ENCODE results near the gene GRXCR2. TPM values are rescaled to one million over a fixed set of nuclear protein-coding genes. Genes with fewer than 3 reads are reported as not detected.

The GRXCR2 gene, protein sequence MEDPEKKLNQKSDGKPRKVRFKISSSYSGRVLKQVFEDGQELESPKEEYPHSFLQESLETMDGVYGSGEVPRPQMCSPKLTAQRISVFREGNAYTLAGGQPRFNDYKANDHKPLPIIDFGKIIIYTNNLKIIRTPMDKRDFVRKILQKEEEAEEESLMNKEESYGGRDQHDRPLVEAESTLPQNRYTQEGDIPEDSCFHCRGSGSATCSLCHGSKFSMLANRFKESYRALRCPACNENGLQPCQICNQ
- not detected for total RNA-seq

DNA sequence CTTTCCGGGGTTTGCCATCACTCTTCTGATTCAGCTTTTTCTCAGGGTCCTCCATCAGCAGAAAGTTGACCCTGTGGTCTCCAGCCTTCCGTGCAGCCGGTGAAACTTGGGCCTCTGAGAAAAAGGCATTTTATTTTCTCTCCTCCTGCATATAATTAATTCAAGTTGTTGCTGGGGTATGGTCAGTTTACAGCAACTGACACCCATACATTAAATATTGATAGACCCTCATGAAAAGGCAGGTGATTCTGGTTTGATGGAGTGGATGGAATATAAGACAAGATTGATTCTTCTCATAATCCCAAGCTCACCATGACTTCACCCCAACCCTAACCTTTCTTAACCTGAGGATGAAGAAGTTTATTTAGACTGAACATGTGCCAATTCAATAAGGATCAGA is at the start of gene GRXCR2:
GRXCR2 (minus strand) TSS at position 101 of the 400 bp plus-strand sequence; CDS start at position 55, 46 bp downstream.
- Histone ChIP-seq H3K36me3 (no peaks in the 10 kb centered on the region), H3K27me3 (no peaks in the 10 kb centered on the region), H3K9me3 (no peaks in the 10 kb centered on the region), H3K4me3 (no peak within 1 kb of the TSS), H3K9ac (ENCODE audit: low read depth in 2 of 2, low read length in 2 of 2) (no peak within 1 kb of the TSS), H3K4me1 (no peaks in the 10 kb centered on the region), H3K27ac (no peak within 1 kb of the TSS)
- DNase-seq, result no peak
- TF ChIP-seq, protein P1, sequence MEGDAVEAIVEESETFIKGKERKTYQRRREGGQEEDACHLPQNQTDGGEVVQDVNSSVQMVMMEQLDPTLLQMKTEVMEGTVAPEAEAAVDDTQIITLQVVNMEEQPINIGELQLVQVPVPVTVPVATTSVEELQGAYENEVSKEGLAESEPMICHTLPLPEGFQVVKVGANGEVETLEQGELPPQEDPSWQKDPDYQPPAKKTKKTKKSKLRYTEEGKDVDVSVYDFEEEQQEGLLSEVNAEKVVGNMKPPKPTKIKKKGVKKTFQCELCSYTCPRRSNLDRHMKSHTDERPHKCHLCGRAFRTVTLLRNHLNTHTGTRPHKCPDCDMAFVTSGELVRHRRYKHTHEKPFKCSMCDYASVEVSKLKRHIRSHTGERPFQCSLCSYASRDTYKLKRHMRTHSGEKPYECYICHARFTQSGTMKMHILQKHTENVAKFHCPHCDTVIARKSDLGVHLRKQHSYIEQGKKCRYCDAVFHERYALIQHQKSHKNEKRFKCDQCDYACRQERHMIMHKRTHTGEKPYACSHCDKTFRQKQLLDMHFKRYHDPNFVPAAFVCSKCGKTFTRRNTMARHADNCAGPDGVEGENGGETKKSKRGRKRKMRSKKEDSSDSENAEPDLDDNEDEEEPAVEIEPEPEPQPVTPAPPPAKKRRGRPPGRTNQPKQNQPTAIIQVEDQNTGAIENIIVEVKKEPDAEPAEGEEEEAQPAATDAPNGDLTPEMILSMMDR (IDR thresholded peaks at IDR 0.05), result no peak
- intact Hi-C loops (cut with DNase I), result no loop called here

- H3K4me1 ChIP-seq, result no peaks in the 10 kb centered on the region
- TF ChIP-seq, protein P1 (IDR thresholded peaks at IDR 0.05), result no peak
- no peaks in the 10 kb centered on the region for H3K27me3 ChIP-seq
- no peak for DNase-seq
- H3K9me3 ChIP-seq, result no peaks in the 10 kb centered on the region
- no peaks in the 10 kb centered on the region for H3K36me3 ChIP-seq
- H3K9ac ChIP-seq (ENCODE audit: low read depth in 2 of 2, low read length in 2 of 2), result no peak overlapping the region
- no peak overlapping the region for H3K4me3 ChIP-seq
- intact Hi-C loops (cut with DNase I), result no loop called here
- H3K27ac ChIP-seq, result no peak overlapping the region
Measured at GRCh38 chr5:145922059-145922458, 49.2 kb upstream of the GRXCR2 start.

DNA sequence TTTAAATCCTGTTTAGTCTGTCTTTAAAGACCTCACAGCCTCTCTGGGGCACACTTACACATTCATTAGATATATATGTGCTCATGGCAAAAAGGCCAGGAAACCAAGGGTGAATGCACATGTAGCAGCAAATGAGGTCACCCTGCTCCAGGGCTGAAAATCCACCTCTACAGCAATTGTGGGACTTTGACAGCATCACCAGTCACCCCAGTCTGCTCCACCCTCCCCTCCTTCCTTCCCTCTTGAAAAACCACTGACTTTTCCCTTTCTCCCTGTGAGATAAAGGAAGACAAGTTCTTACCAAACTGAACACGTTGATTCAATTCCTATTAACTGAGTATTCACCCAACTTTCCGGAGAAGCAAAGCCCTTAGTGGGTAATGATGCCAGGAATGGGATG is 48.4 kb upstream of the GRXCR2 start:
- TF ChIP-seq, protein P1 (IDR thresholded peaks at IDR 0.05), result no peak

GRCh38 chr5:145920542-145921210 is 47.9 kb upstream of the GRXCR2 start:
- Histone ChIP-seq H3K4me1 (no peaks in the 10 kb centered on the region), H3K27me3 (no peaks in the 10 kb centered on the region), H3K27ac (no peak overlapping the region), H3K36me3 (no peaks in the 10 kb centered on the region), H3K9me3 (no peaks in the 10 kb centered on the region), H3K9ac (ENCODE audit: low read depth in 2 of 2, low read length in 2 of 2) (no peak overlapping the region), H3K4me3 (no peak overlapping the region)
- no peak for DNase-seq
- intact Hi-C loops (cut with DNase I), result no loop called here
- TF ChIP-seq, protein P1 (IDR thresholded peaks at IDR 0.05), result no peak

More for the DNA sequence above, 48.4 kb upstream of the GRXCR2 start:
- no peak for DNase-seq
- intact Hi-C loops (cut with DNase I), result no loop called here
- H3K4me1 ChIP-seq, result no peaks in the 10 kb centered on the region
- no peaks in the 10 kb centered on the region for H3K27me3 ChIP-seq
- no peaks in the 10 kb centered on the region for H3K9me3 ChIP-seq
- H3K27ac ChIP-seq, result no peak overlapping the region
- no peak overlapping the region for H3K4me3 ChIP-seq
- no peak overlapping the region for H3K9ac ChIP-seq (ENCODE audit: low read depth in 2 of 2, low read length in 2 of 2)
- H3K36me3 ChIP-seq, result no peaks in the 10 kb centered on the region

- Histone ChIP-seq H3K27ac (no peak overlapping the region), H3K4me3 (no peak overlapping the region), H3K9ac (ENCODE audit: low read depth in 2 of 2, low read length in 2 of 2) (no peak overlapping the region), H3K9me3 (no peaks in the 10 kb centered on the region), H3K27me3 (no peaks in the 10 kb centered on the region), H3K4me1 (no peaks in the 10 kb centered on the region), H3K36me3 (no peaks in the 10 kb centered on the region)
- TF ChIP-seq, protein P1 (IDR thresholded peaks at IDR 0.05), result no peak
- no peak for DNase-seq
- intact Hi-C loops (cut with DNase I), result no loop called here
Measured at GRCh38 chr5:145919413-145919812, 46.6 kb upstream of the GRXCR2 start.

All from colonic mucosa (tissue), 4 donors.